MCF 10A (cell line): ENCODE measurements around the gene SRSF4. TPM values are rescaled to one million over a fixed set of nuclear protein-coding genes. Genes with fewer than 3 reads are reported as not detected.

Experiments
- BruUV-seq: library from RNA; stranded (reverse); fragments of 400-500 nt; replicated peaks from 2 replicates; lab custom pipeline; 2021; lab: Mats Ljungman, UMichigan
- CTCF ChIA-PET: fragments of 300-600 bp; sonication (Branson Sonifier 250); formaldehyde crosslinking; extraction: SDS; loops from one replicate; lab custom pipeline; 2021; ENCODE audit warnings: antibody characterized with exemption, inconsistent platforms; lab: Yijun Ruan, JAX
- POLR2A ChIA-PET: fragments of 300-600, 350-650 bp; sonication (Branson Sonifier 250); formaldehyde crosslinking; extraction: SDS; loops from one replicate; lab custom pipeline; 2020; ENCODE audit warnings: antibody characterized with exemption, inconsistent platforms; lab: Yijun Ruan, JAX
- DNase-seq: peaks from one replicate; pipeline ENCODE4 v3.0.0-alpha.2; 2018; ENCODE audit not compliant: unreplicated experiment
- H3K27ac Mint-ChIP-seq: one replicate; pipeline ENCODE4 v1.8.0; 2022; ENCODE audit warnings: mild to moderate bottlenecking, low read depth, mixed read lengths; ENCODE audit not compliant: unreplicated experiment
- H3K27me3 Mint-ChIP-seq: one replicate; pipeline ENCODE4 v1.8.0; 2022; ENCODE audit warnings: mixed read lengths; ENCODE audit not compliant: insufficient read depth, unreplicated experiment
- H3K36me3 Mint-ChIP-seq: one replicate; pipeline ENCODE4 v1.8.0; 2022; ENCODE audit warnings: mild to moderate bottlenecking, moderate library complexity, mixed read lengths; ENCODE audit not compliant: insufficient read depth, unreplicated experiment
- H3K4me1 Mint-ChIP-seq: one replicate; pipeline ENCODE4 v1.8.0; 2022; ENCODE audit warnings: mixed read lengths; ENCODE audit not compliant: insufficient read depth, unreplicated experiment
- H3K4me3 Mint-ChIP-seq: one replicate; pipeline ENCODE4 v1.8.0; 2022; ENCODE audit warnings: mild to moderate bottlenecking, moderate library complexity, mixed read lengths; ENCODE audit not compliant: unreplicated experiment
- H3K9me3 Mint-ChIP-seq: one replicate; pipeline ENCODE4 v1.8.0; 2022; ENCODE audit warnings: mixed read lengths; ENCODE audit not compliant: unreplicated experiment
- intact Hi-C: fragments of 100-400 bp; cut with micrococcal nuclease; formaldehyde crosslinking; loops from 2 replicates; pipeline ENCODE4 v1.14.1; 2022
- total RNA-seq: library from RNA; stranded (reverse); gene quantifications from 2 replicates; pipeline ENCODE4 v1.2.3, GENCODE V29; 2022
- TF ChIP-seq, protein P1 (sequence below): fragments of 200-600 bp; IDR thresholded peaks from one replicate; pipeline ENCODE4 v1.8.0; 2022; ENCODE audit warnings: antibody characterized with exemption, mild to moderate bottlenecking; ENCODE audit not compliant: unreplicated experiment

SRSF4 gene
- total RNA-seq, 1 experiment from 2014 or later = 95.8 TPM

DNA sequence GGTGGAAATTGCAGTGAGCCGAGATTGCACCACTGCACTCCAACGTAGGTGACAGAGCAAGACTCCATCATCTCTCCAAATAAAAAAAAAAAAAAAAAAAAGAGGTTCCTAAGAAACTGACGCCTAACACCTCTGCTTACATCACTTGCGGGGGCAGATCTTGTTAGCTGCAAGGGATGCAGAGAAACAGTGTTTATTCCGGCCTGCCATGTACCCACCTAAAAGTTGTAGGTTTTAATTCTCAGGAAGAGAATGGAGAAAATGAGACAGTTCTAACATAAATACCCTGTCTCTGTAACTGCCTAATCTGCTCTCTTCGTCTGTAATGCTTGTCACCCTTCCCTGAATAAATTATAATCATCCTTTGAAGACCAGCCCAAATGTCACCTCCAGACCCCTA lies 9.0 kb upstream of the SRSF4 start:
- Mint-ChIP-seq H3K27me3 (no peaks in the 10 kb centered on the region), H3K4me1 (peaks cover 9% of the 10 kb centered on the region), H3K9me3 (no peaks in the 10 kb centered on the region), H3K4me3 (no peak overlapping the region), H3K36me3 (peaks cover 19% of the 10 kb centered on the region), H3K27ac (peak overlapping the region; percentile 85)
- no TSS peak for BruUV-seq
- POLR2A ChIA-PET = interaction anchor here (1.0 to 3.6 kb wide), 3 partner anchors 9 to 276 kb away, joined by 3 to 22 read pairs (median 3); partner anchors contain the start of genes EPB41 and SRSF4
- intact Hi-C loops = no loop called here
- CTCF ChIA-PET = interaction anchor here (0.6 to 8.1 kb wide), 4 partner anchors 9 to 1826 kb away, joined by 3 to 71 read pairs (median 3); partner anchors contain the start of gene SRSF4
- TF ChIP-seq, protein P1, sequence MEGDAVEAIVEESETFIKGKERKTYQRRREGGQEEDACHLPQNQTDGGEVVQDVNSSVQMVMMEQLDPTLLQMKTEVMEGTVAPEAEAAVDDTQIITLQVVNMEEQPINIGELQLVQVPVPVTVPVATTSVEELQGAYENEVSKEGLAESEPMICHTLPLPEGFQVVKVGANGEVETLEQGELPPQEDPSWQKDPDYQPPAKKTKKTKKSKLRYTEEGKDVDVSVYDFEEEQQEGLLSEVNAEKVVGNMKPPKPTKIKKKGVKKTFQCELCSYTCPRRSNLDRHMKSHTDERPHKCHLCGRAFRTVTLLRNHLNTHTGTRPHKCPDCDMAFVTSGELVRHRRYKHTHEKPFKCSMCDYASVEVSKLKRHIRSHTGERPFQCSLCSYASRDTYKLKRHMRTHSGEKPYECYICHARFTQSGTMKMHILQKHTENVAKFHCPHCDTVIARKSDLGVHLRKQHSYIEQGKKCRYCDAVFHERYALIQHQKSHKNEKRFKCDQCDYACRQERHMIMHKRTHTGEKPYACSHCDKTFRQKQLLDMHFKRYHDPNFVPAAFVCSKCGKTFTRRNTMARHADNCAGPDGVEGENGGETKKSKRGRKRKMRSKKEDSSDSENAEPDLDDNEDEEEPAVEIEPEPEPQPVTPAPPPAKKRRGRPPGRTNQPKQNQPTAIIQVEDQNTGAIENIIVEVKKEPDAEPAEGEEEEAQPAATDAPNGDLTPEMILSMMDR = no peak
- no peak for DNase-seq

DNA sequence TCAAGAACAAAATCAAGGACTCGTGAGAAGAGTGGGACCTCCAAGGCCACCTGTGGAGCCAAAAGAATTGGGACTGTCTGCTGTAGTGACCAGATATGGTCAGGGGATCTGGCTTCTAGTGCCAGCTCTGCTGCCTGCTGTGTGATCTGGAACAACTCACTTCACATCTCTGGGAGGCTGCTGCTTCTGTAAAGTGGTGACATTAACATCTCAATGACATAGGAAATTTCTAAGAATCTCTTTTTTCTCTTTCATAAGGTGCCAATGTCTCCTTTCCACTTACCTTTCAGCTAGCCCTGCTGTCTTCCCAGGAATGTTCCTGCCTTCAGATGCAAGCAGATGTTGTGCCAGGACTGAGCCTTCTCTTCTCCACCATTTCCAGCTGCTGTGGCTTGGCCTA lies 5.0 kb upstream of the SRSF4 start:
- no peak overlapping the region for H3K27ac Mint-ChIP-seq
- peaks cover 5% of the 10 kb centered on the region for H3K36me3 Mint-ChIP-seq
- CTCF ChIA-PET = interaction anchor here (1.3 to 3.2 kb wide), 3 partner anchors 11 to 17 kb away, joined by 3 to 13 read pairs (median 9); no protein-coding TSS in a partner anchor
- POLR2A ChIA-PET = no interaction called here
- no peak for DNase-seq
- H3K9me3 Mint-ChIP-seq = no peaks in the 10 kb centered on the region
- TF ChIP-seq, protein P1 = no peak
- no TSS peak for BruUV-seq
- H3K4me1 Mint-ChIP-seq = peaks cover 9% of the 10 kb centered on the region
- H3K4me3 Mint-ChIP-seq = no peak overlapping the region
- intact Hi-C loops = loop anchor here (10.0 kb wide), 1 partner anchor 542 kb away; the partner anchor contains the start of genes RNU11 and TAF12
- H3K27me3 Mint-ChIP-seq = no peaks in the 10 kb centered on the region

DNA sequence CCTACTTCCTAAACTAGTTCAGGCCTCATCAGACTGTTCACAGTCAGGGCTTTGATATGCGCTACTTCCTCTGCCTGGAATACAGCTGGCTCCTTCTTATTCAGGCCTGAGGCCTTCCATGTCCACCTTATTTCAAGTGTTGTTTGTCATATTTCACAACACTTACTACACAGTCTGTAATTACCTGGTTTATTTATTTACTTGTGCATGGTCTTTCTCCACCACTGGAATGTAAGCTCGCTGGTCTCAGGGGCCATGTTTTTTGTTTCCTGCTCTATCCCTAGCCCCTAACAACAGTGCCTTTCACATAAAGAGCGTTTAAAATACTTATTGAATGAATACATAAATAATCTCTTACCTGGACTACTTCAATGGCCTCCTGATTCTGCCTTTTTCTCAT lies 4.6 kb upstream of the SRSF4 start:
- ChIA-PET POLR2A (no interaction called here), CTCF (interaction anchor here (0.6 to 3.2 kb wide), 4 partner anchors 11 to 268 kb away, joined by 3 to 13 read pairs (median 6); no protein-coding TSS in a partner anchor)
- H3K27me3 Mint-ChIP-seq = no peaks in the 10 kb centered on the region
- no peak overlapping the region for H3K4me3 Mint-ChIP-seq
- no peak overlapping the region for H3K27ac Mint-ChIP-seq
- BruUV-seq = no TSS peak
- TF ChIP-seq, protein P1 = no peak
- H3K9me3 Mint-ChIP-seq = no peaks in the 10 kb centered on the region
- H3K36me3 Mint-ChIP-seq = peaks cover 2% of the 10 kb centered on the region
- intact Hi-C loops = loop anchor here (10.0 kb wide), 1 partner anchor 541 kb away; the partner anchor contains the start of genes RNU11 and TAF12
- no peak for DNase-seq
- H3K4me1 Mint-ChIP-seq = peaks cover 6% of the 10 kb centered on the region

DNA sequence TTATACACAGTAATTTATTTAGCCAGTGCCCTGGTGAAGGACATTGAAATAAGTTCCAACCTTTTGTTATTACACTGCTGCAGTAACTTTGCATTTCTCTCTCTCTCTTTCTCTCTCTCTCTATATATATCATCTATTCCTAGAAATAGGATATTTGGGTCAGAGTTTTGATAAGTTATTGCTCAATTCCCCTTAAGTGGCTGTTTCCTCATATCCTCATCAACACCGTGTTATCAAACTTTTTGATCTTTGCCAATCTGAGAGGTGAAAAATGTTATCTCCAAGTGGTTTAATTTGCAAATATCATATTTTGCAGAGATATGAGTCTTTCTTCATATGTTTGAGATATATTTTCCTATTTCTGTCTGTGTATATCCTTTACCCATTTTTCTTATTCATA lies 1.6 kb upstream of the SRSF4 start:
- TF ChIP-seq, protein P1 = no peak
- ChIA-PET POLR2A (interaction anchor here (1.4 to 5.9 kb wide), 5 partner anchors 8 to 306 kb away, joined by 3 to 60 read pairs (median 22); no protein-coding TSS in a partner anchor), CTCF (interaction anchor here (2.7 to 5.0 kb wide), 2 partner anchors 11 to 19 kb away, joined by 28 to 71 read pairs; no protein-coding TSS in a partner anchor)
- no peak for DNase-seq
- BruUV-seq = no TSS peak
- no peak overlapping the region for H3K27ac Mint-ChIP-seq
- intact Hi-C loops = loop anchor here (10.0 kb wide), 1 partner anchor 538 kb away; the partner anchor contains the start of genes RNU11 and TAF12
- no peaks in the 10 kb centered on the region for H3K9me3 Mint-ChIP-seq
- H3K36me3 Mint-ChIP-seq = peaks cover 20% of the 10 kb centered on the region
- H3K4me3 Mint-ChIP-seq = no peak overlapping the region
- no peaks in the 10 kb centered on the region for H3K27me3 Mint-ChIP-seq
- peaks cover 16% of the 10 kb centered on the region for H3K4me1 Mint-ChIP-seq
